Neural progenitor cell (in vitro differentiated cells): ENCODE data around the gene LCE1C.

Experiments
- CTCF ChIP-seq: fragments of 200-600 bp; sonication (generic); IDR thresholded peaks from 2 replicates; pipeline ENCODE4 v1.5.1; 2017; ENCODE audit warnings: antibody characterized with exemption, mild to moderate bottlenecking
- EZH2 ChIP-seq: fragments of 200-600 bp; sonication (generic); IDR thresholded peaks from 2 replicates; pipeline ENCODE4 v1.6.1; 2017; ENCODE audit warnings: antibody characterized with exemption, mild to moderate bottlenecking, moderate library complexity
- EZH2phosphoT487 ChIP-seq: fragments of 200-600 bp; sonication (generic); IDR thresholded peaks from 2 replicates; pipeline ENCODE4 v1.6.1; 2017; ENCODE audit warnings: antibody characterized with exemption

GRCh38 chr1:152806576-152806975 lies at the start of gene LCE1C:
- TF ChIP-seq EZH2: no peak
- no peak for TF ChIP-seq CTCF
- no peak for TF ChIP-seq EZH2phosphoT487
